D721Med (cell line): Measurements from ENCODE around the gene LLPH.

Source experiments
- DNase-seq: peaks from one replicate; pipeline ENCODE4 v3.0.0; 2011; ENCODE audit warnings: low spot score; ENCODE audit not compliant: insufficient read length
- FAIRE-seq: peaks from 2 replicates; lab custom pipeline; 2011; peaks lifted over from hg19 to GRCh38; lab: Jason Lieb, UNC
- CTCF ChIP-seq: IDR thresholded peaks from 2 replicates; pipeline ENCODE4 v1.5.1; 2012; ENCODE audit warnings: mild to moderate bottlenecking, control low read depth; ENCODE audit not compliant: insufficient read depth; ENCODE audit errors: missing control alignments

The LLPH gene

GRCh38 chr12:66077542-66077941 is 53.0 kb downstream of the LLPH start:
- FAIRE-seq (no peak), DNase-seq (no peak)
- TF ChIP-seq CTCF = no peak

- no peak for DNase-seq
- no peak for FAIRE-seq
- TF ChIP-seq CTCF = no peak
These were observed 56.0 kb downstream of the LLPH start for GRCh38 chr12:66074561-66074960.

GRCh38 chr12:66072566-66072965 is 58.0 kb downstream of the LLPH start:
- FAIRE-seq = no peak

GRCh38 chr12:66072135-66072534 is 58.4 kb downstream of the LLPH start:
- FAIRE-seq (no peak), DNase-seq (no peak)
- no peak for TF ChIP-seq CTCF

More at GRCh38 chr12:66072566-66072965, 58.0 kb downstream of the LLPH start:
- DNase-seq = no peak
- no peak for TF ChIP-seq CTCF

GRCh38 chr12:66071549-66071948 is 59.0 kb downstream of the LLPH start:
- FAIRE-seq (no peak), DNase-seq (no peak)
- no peak for TF ChIP-seq CTCF

GRCh38 chr12:66070378-66071120 is 60.0 kb downstream of the LLPH start:
- FAIRE-seq (no peak), DNase-seq (no peak)
- TF ChIP-seq CTCF = no peak

GRCh38 chr12:66066929-66067523 is 63.5 kb downstream of the LLPH start:
- FAIRE-seq = no peak
- no peak for DNase-seq
- no peak for TF ChIP-seq CTCF
